ENCODE data around the gene ZBTB8B. TPM values are rescaled to one million over a fixed set of nuclear protein-coding genes. Genes with fewer than 3 reads are reported as not detected.

ZBTB8B gene
- total and polyA plus RNA-seq, 10 of the 15 experiments (the other 5 are each of a cell fraction or from before 2014, with no cell fraction given), result under 0.01 to 0.04 (median 0.01) TPM; not detected in 4

DNA sequence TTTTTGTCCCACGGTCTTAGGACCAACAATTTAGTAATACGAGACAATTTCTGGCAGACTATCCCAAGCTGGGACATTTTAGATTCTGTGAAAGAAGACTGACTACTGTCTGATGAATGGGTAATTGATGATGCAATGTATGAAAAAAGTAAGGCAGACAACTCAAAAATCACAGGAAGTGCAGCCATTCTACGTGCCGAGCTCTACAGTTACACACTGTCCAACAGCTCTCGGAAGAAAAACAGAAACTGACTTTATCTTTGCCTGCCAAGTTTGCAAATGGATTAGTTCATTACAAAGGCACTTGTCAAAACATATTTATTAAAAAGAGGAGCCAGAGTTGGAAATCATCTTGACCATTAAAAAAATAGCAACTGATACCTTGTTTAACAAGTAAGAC is 31.3 kb downstream of the ZBTB8B start (continued):
- TF ChIP-seq SRF (IDR thresholded peaks at IDR 0.05; ENCODE audit: low read depth in 2 of 2, low read length in 2 of 2) (no peak), ZNF384 (IDR thresholded peaks at IDR 0.05; ENCODE audit: borderline replicate concordance, low read depth, low read length) (no peak), MTA2 (IDR thresholded peaks at IDR 0.05; ENCODE audit: low read depth) (no peak), ZNF217 (IDR thresholded peaks at IDR 0.05) (no peak)

DNA sequence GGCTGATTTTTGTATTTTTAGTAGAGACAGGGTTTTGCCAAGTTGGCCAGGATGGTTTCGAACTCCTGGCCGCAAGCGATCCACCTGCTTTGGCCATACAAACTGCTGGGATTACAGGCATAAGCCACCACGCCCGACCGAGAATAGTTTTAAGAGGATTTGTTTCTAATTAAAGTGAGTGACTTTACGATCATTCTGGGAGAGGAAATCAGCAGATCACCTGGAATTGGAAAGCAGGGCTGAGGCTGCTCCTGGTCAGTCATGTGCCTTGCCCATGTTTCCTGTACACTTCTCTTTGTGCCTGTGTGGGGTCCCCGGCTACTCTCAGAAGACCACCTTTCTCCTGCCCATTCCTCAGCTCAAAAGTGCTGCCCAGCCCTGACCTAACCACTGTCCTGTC is 33.9 kb downstream of the ZBTB8B start:
- no peaks in the 10 kb centered on the region for H3K79me2 ChIP-seq (ENCODE audit: control insufficient read depth, insufficient read depth, low read length)
- no peaks in the 10 kb centered on the region for H3K36me3 ChIP-seq (ENCODE audit: control insufficient read depth in 2 of 2, insufficient read depth in 2 of 2, low read length in 1 of 2)
- SMC1A ChIA-PET (ENCODE audit: uncharacterized antibody, unreplicated experiment), result no interaction called here
- no peaks in the 10 kb centered on the region for H3K27me3 ChIP-seq (replicated peaks in 1 of 2; ENCODE audit: control insufficient read depth in 2 of 2, insufficient read depth in 2 of 2, low read length in 1 of 2)
- intact Hi-C loops (cut with micrococcal nuclease; ENCODE audit: unreplicated experiment) (loop anchor here (5.0 kb wide), 1 partner anchor 96 kb away; no protein-coding TSS in a partner anchor), in situ Hi-C loops (cut with MboI) (no loop called here)
- FAIRE-seq, result no peak
- RAD21 ChIA-PET (ENCODE audit: unreplicated experiment), result no interaction called here
- no peak overlapping the region for H2AFZ ChIP-seq (ENCODE audit: control insufficient read depth, low read depth, low read length)
- no peaks in the 10 kb centered on the region; the same call in 1 of the 2 replicates for H3K4me1 ChIP-seq (ENCODE audit: control insufficient read depth, insufficient read depth, low read length)
- no peaks in the 10 kb centered on the region for H3K9me3 ChIP-seq (replicated peaks; ENCODE audit: control insufficient read depth, insufficient read depth, low read length)
- no peak overlapping the region for H3K27ac ChIP-seq (ENCODE audit: control insufficient read depth, insufficient read depth)
- WGBS (ENCODE audit: insufficient coverage, insufficient replicate concordance, low lambda C conversion rate, missing lambda C conversion rate), result 88% methylated on average over 8 of the region's 8 CpGs
- ATAC-seq, result no peak
- no peaks in the 10 kb centered on the region for H4K20me1 ChIP-seq (ENCODE audit: control insufficient read depth, insufficient read depth)
- no TSS peak for BruUV-seq (replicated peaks)
- DNase-seq (ENCODE audit: low read depth, low spot score), result no peak
- CTCF ChIA-PET, result no interaction called here
- TF ChIP-seq NFYB (IDR thresholded peaks at IDR 0.05; ENCODE audit: insufficient read depth, low read depth, low read length) (no peak), SRF (IDR thresholded peaks at IDR 0.05; ENCODE audit: low read depth in 2 of 2, low read length in 2 of 2) (no peak)
- H3K4me2 ChIP-seq (ENCODE audit: control insufficient read depth, insufficient read depth), result no peak overlapping the region
- POLR2A ChIA-PET, result no interaction called here
- H3K9ac ChIP-seq (ENCODE audit: control insufficient read depth, insufficient read depth, low read length), result no peak overlapping the region
- no peak overlapping the region for H3K4me3 ChIP-seq
